HG03460 (cell line): ENCODE data around the gene PGA4.

Source experiments
- ATAC-seq: cut with Tn5 transposase; IDR thresholded peaks from one replicate; pipeline ENCODE4 v1.9.1; 2021; ENCODE audit not compliant: unreplicated experiment

Gene PGA4

GRCh38 chr11:61277186-61278000 lies 55.2 kb downstream of the PGA4 start:
- no peak for ATAC-seq

GRCh38 chr11:61278001-61278470 lies 55.9 kb downstream of the PGA4 start:
- no peak for ATAC-seq

GRCh38 chr11:61279934-61280659 lies 58.0 kb downstream of the PGA4 start:
- ATAC-seq = no peak

DNA sequence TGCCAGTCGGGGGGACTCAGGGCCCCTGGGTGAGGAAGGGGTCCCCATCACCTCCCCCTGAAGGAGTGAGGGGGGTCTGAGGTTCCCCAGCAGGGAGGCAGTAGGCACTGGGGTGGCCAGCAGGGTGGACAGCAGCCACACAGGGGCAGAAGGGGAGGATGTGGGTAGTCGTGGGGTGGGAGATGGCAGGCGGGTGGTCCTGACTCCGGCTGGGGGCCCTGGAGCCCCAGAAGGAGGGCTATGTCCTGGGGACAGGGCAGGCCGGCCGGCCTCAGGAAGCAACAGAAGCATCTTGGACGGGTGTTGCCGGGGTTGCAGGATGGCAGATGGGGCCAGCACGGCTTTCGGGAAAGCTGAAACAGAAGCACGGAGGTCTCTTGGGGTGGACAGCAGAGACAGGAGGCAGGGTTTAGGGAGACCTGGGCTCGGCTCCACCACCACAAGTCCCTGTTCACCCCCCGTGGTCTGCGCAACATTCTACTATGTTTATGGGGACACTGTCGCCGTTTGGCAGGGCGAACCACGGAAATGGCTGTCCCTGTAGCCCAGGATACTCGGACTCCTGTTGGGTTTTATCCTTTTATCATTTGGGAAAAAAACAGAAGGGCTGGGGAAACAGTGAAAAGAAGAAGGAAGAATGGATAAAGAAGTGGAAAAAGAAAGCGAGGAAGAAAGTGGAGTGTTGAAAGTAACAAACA lies 58.9 kb downstream of the PGA4 start:
- ATAC-seq = no peak
